GM18508 (cell line): ENCODE data around the gene FASN.

ENCODE experiments used
- ATAC-seq: cut with Tn5 transposase; IDR thresholded peaks from one replicate; pipeline ENCODE4 v1.9.1; 2021; ENCODE audit warnings: moderate number of reproducible peaks; ENCODE audit not compliant: insufficient read depth, unreplicated experiment

FASN gene

GRCh38 chr17:82089723-82090548, 8.1 kb downstream of the FASN start:
- ATAC-seq, result no peak

GRCh38 chr17:82088838-82089722, 9.0 kb downstream of the FASN start:
- ATAC-seq, result no peak

- ATAC-seq, result no peak
Observed at GRCh38 chr17:82087961-82088837, 9.8 kb downstream of the FASN start.

- ATAC-seq, result no peak
Observed at GRCh38 chr17:82086941-82087906, 10.8 kb downstream of the FASN start.

GRCh38 chr17:82085931-82086764, 11.9 kb downstream of the FASN start:
- no peak for ATAC-seq

GRCh38 chr17:82085031-82085861, 12.8 kb downstream of the FASN start:
- no peak for ATAC-seq

- ATAC-seq, result no peak
Observed at GRCh38 chr17:82084373-82085030, 13.5 kb downstream of the FASN start.

GRCh38 chr17:82083533-82084359, 14.3 kb downstream of the FASN start:
- ATAC-seq, result no peak

GRCh38 chr17:82083009-82083408, 15.0 kb downstream of the FASN start:
- no peak for ATAC-seq

- no peak for ATAC-seq
Observed at GRCh38 chr17:82082456-82082855, 15.6 kb downstream of the FASN start.

GRCh38 chr17:82081966-82082365, 16.1 kb downstream of the FASN start:
- no peak for ATAC-seq

- ATAC-seq, result no peak
Observed at GRCh38 chr17:82081546-82081945, 16.5 kb downstream of the FASN start.

- no peak for ATAC-seq
Observed at GRCh38 chr17:82080789-82081464, 17.1 kb downstream of the FASN start.

- no peak for ATAC-seq
Observed at GRCh38 chr17:82080048-82080788, 17.8 kb downstream of the FASN start.
